ENCODE results near the gene RARA.

RARA gene

DNA sequence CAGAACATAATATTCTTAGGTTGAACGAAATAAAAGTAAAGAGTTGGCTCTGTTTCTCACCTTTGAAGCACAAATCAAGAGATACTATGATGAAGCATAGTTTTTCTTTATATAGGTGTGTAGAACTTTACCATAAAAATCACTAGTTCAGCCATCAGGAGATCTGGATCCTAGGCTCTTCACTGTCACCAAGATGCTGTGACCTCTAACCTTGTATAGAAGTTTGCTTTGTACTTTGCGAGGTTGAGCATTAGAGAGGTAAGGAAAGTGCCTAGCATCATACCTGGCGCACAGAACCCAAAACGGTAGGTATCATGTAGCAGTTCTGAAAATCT, 21.9 kb upstream of the RARA start (continued):
- TF ChIP-seq ZNF565 (CRISPR knock-in tag; conservative IDR thresholded peaks at IDR 0.05; ENCODE audit: low read depth) (no peak), OSR1 (CRISPR knock-in tag; IDR thresholded peaks at IDR 0.05) (no peak), ISL1 (CRISPR knock-in tag; IDR thresholded peaks at IDR 0.05) (no peak)

GRCh38 chr17:40287494-40288369, 21.2 kb upstream of the RARA start, which contains the start of gene CDC6:
CDC6 (plus strand) TSS chr17:40287879; CDS start chr17:40289421, 1,542 bp downstream.
- ATAC-seq: peak; percentile 95
- TF ChIP-seq ARNTL (CRISPR knock-in tag; IDR thresholded peaks at IDR 0.05; ENCODE audit: borderline replicate concordance, low read depth): no peak
- TF ChIP-seq, protein P1, sequence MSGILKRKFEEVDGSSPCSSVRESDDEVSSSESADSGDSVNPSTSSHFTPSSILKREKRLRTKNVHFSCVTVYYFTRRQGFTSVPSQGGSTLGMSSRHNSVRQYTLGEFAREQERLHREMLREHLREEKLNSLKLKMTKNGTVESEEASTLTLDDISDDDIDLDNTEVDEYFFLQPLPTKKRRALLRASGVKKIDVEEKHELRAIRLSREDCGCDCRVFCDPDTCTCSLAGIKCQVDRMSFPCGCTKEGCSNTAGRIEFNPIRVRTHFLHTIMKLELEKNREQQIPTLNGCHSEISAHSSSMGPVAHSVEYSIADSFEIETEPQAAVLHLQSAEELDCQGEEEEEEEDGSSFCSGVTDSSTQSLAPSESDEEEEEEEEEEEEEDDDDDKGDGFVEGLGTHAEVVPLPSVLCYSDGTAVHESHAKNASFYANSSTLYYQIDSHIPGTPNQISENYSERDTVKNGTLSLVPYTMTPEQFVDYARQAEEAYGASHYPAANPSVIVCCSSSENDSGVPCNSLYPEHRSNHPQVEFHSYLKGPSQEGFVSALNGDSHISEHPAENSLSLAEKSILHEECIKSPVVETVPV (CRISPR knock-in tag; IDR thresholded peaks at IDR 0.05): no peak
- TF ChIP-seq CSDC2 (CRISPR knock-in tag; IDR thresholded peaks at IDR 0.05): no peak
- TF ChIP-seq ISL1 (CRISPR knock-in tag; IDR thresholded peaks at IDR 0.05): no peak
- no peak for TF ChIP-seq CREB5 (CRISPR knock-in tag; IDR thresholded peaks at IDR 0.05; ENCODE audit: low read depth)
- TF ChIP-seq ZNF8 (CRISPR knock-in tag; IDR thresholded peaks at IDR 0.05): no peak
- no peak for TF ChIP-seq ZNF70 (CRISPR knock-in tag; IDR thresholded peaks at IDR 0.05)
- no peak for TF ChIP-seq BACH2 (CRISPR knock-in tag; IDR thresholded peaks at IDR 0.05; ENCODE audit: borderline replicate concordance)
- no peak for TF ChIP-seq GLIS3 (CRISPR knock-in tag; IDR thresholded peaks at IDR 0.05)
- no peak for TF ChIP-seq RARB (CRISPR knock-in tag; IDR thresholded peaks at IDR 0.05)
- TF ChIP-seq ZNF565 (CRISPR knock-in tag; conservative IDR thresholded peaks at IDR 0.05; ENCODE audit: low read depth): no peak
- no peak for TF ChIP-seq TOX (CRISPR knock-in tag; IDR thresholded peaks at IDR 0.05; ENCODE audit: borderline replicate concordance)
- no peak; the same call in 1 of the 2 replicates for TF ChIP-seq ESRRG (CRISPR knock-in tag; IDR thresholded peaks at IDR 0.05)
- no peak for TF ChIP-seq OSR1 (CRISPR knock-in tag; IDR thresholded peaks at IDR 0.05)
- TF ChIP-seq ZC3H10 (CRISPR knock-in tag; IDR thresholded peaks at IDR 0.05): no peak
- TF ChIP-seq PPARA (CRISPR knock-in tag; IDR thresholded peaks at IDR 0.05; ENCODE audit: borderline replicate concordance): no peak
- TF ChIP-seq, protein P2, sequence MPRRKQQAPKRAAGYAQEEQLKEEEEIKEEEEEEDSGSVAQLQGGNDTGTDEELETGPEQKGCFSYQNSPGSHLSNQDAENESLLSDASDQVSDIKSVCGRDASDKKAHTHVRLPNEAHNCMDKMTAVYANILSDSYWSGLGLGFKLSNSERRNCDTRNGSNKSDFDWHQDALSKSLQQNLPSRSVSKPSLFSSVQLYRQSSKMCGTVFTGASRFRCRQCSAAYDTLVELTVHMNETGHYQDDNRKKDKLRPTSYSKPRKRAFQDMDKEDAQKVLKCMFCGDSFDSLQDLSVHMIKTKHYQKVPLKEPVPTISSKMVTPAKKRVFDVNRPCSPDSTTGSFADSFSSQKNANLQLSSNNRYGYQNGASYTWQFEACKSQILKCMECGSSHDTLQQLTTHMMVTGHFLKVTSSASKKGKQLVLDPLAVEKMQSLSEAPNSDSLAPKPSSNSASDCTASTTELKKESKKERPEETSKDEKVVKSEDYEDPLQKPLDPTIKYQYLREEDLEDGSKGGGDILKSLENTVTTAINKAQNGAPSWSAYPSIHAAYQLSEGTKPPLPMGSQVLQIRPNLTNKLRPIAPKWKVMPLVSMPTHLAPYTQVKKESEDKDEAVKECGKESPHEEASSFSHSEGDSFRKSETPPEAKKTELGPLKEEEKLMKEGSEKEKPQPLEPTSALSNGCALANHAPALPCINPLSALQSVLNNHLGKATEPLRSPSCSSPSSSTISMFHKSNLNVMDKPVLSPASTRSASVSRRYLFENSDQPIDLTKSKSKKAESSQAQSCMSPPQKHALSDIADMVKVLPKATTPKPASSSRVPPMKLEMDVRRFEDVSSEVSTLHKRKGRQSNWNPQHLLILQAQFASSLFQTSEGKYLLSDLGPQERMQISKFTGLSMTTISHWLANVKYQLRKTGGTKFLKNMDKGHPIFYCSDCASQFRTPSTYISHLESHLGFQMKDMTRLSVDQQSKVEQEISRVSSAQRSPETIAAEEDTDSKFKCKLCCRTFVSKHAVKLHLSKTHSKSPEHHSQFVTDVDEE (CRISPR knock-in tag; IDR thresholded peaks at IDR 0.05): no peak
- TF ChIP-seq TCF4 (CRISPR knock-in tag; IDR thresholded peaks at IDR 0.05; ENCODE audit: borderline replicate concordance): no peak
- TF ChIP-seq ZFP3 (CRISPR knock-in tag; IDR thresholded peaks at IDR 0.05): no peak
- TF ChIP-seq, protein P3, sequence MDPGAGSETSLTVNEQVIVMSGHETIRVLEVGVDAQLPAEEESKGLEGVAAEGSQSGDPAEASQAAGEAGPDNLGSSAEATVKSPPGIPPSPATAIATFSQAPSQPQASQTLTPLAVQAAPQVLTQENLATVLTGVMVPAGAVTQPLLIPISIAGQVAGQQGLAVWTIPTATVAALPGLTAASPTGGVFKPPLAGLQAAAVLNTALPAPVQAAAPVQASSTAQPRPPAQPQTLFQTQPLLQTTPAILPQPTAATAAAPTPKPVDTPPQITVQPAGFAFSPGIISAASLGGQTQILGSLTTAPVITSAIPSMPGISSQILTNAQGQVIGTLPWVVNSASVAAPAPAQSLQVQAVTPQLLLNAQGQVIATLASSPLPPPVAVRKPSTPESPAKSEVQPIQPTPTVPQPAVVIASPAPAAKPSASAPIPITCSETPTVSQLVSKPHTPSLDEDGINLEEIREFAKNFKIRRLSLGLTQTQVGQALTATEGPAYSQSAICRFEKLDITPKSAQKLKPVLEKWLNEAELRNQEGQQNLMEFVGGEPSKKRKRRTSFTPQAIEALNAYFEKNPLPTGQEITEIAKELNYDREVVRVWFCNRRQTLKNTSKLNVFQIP (CRISPR knock-in tag; IDR thresholded peaks at IDR 0.05; ENCODE audit: borderline replicate concordance, low read depth): no peak

DNA sequence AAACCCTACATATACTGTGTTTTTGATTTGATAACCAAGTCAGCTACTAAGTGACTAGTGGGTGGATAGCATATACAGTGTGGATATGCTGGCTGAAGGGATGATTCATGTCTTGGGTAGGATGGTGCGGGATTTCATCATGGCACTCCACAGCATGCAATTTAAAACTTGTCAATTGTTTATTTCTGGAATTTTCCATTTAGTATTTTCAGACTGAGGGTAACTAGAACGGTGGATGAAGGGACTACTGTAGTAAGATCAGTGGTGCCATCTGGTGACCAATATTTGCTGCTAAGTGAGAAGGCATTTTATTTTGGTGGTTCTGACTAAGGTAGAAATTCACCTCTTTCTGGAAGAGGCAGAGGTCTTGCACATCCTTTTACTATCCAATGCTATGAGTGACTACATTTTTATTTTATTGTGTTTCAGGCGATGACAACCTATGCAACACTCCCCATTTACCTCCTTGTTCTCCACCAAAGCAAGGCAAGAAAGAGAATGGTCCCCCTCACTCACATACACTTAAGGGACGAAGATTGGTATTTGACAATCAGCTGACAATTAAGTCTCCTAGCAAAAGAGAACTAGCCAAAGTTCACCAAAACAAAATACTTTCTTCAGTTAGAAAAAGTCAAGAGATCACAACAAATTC, 18.2 kb upstream of the RARA start:
- peak; percentile 9 for ATAC-seq
- TF ChIP-seq GLIS3 (CRISPR knock-in tag; IDR thresholded peaks at IDR 0.05): no peak
- no peak for TF ChIP-seq ZC3H10 (CRISPR knock-in tag; IDR thresholded peaks at IDR 0.05)

DNA sequence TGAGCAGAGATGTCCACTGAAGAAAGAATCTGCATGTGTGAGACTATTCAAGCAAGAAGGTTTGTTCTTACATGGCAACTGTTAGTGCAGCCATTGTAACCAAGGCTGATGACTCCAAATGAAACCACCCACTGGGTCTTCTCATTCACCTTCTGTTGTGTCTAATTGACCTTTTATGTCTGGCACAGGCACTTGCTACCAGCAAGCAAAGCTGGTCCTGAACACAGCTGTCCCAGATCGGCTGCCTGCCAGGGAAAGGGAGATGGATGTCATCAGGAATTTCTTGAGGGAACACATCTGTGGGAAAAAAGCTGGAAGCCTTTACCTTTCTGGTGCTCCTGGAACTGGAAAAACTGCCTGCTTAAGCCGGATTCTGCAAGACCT, 17.7 kb upstream of the RARA start:
- no peak for ATAC-seq
- TF ChIP-seq ZNF8 (CRISPR knock-in tag; IDR thresholded peaks at IDR 0.05) (no peak), CREB5 (CRISPR knock-in tag; IDR thresholded peaks at IDR 0.05; ENCODE audit: low read depth) (no peak), RARB (CRISPR knock-in tag; IDR thresholded peaks at IDR 0.05) (no peak), SNAI2 (CRISPR knock-in tag; IDR thresholded peaks at IDR 0.05) (no peak), ZC3H10 (CRISPR knock-in tag; IDR thresholded peaks at IDR 0.05) (no peak), CSDC2 (CRISPR knock-in tag; IDR thresholded peaks at IDR 0.05) (no peak), ZNF565 (CRISPR knock-in tag; conservative IDR thresholded peaks at IDR 0.05; ENCODE audit: low read depth) (no peak), ZNF70 (CRISPR knock-in tag; IDR thresholded peaks at IDR 0.05) (no peak), ZFP3 (CRISPR knock-in tag; IDR thresholded peaks at IDR 0.05) (no peak), ISL1 (CRISPR knock-in tag; IDR thresholded peaks at IDR 0.05) (no peak), OSR1 (CRISPR knock-in tag; IDR thresholded peaks at IDR 0.05) (no peak), TOX (CRISPR knock-in tag; IDR thresholded peaks at IDR 0.05; ENCODE audit: borderline replicate concordance) (no peak), PPARA (CRISPR knock-in tag; IDR thresholded peaks at IDR 0.05; ENCODE audit: borderline replicate concordance) (no peak)
- TF ChIP-seq, protein P3 (CRISPR knock-in tag; IDR thresholded peaks at IDR 0.05; ENCODE audit: borderline replicate concordance, low read depth): no peak
- TF ChIP-seq, protein P1 (CRISPR knock-in tag; IDR thresholded peaks at IDR 0.05): no peak
